Measurements from ENCODE around the gene DGAT2.
"Not testable (repeated sequence)": the region's sequence is repeated elsewhere in the genome, so short reads cannot be mapped to it uniquely, and the experiment has no call there.

Gene DGAT2

GRCh38 chr11:75768112-75768908 is at the start of gene DGAT2:
DGAT2 (plus strand) TSS chr11:75768778; CDS start chr11:75768992, 214 bp downstream.
- peak; percentile 58 for DNase-seq

- DNase-seq: no peak
These were observed 49.0 kb upstream of the DGAT2 start for GRCh38 chr11:75719340-75720239.

- DNase-seq: no peak
These were observed 47.9 kb upstream of the DGAT2 start for GRCh38 chr11:75720639-75721038.

- no peak for DNase-seq
These were observed 46.5 kb upstream of the DGAT2 start for GRCh38 chr11:75721852-75722668.

GRCh38 chr11:75722669-75723042 is 45.9 kb upstream of the DGAT2 start:
- no peak for DNase-seq

GRCh38 chr11:75725547-75726320 is 42.8 kb upstream of the DGAT2 start:
- no peak for DNase-seq

GRCh38 chr11:75728992-75729391 is 39.6 kb upstream of the DGAT2 start:
- no peak for DNase-seq

GRCh38 chr11:75731095-75731494 is 37.5 kb upstream of the DGAT2 start:
- DNase-seq: no peak

- no peak for DNase-seq
These were observed 35.5 kb upstream of the DGAT2 start for GRCh38 chr11:75733071-75733430.

- DNase-seq: no peak
These were observed 35.0 kb upstream of the DGAT2 start for GRCh38 chr11:75733431-75734107.

- DNase-seq: no peak
These were observed 33.9 kb upstream of the DGAT2 start for GRCh38 chr11:75734491-75735180.

- DNase-seq: no peak
These were observed 33.3 kb upstream of the DGAT2 start for GRCh38 chr11:75735181-75735845.

GRCh38 chr11:75737314-75737713 is 31.3 kb upstream of the DGAT2 start:
- DNase-seq: no peak

- DNase-seq: no peak
These were observed 27.9 kb upstream of the DGAT2 start for GRCh38 chr11:75740681-75741080.

- not testable (repeated sequence) for DNase-seq
These were observed 25.4 kb upstream of the DGAT2 start for GRCh38 chr11:75743159-75743558.

- no peak for DNase-seq
These were observed 24.6 kb upstream of the DGAT2 start for GRCh38 chr11:75743711-75744563.

- no peak for DNase-seq
These were observed 22.8 kb upstream of the DGAT2 start for GRCh38 chr11:75745807-75746206.

GRCh38 chr11:75748729-75749273 is 19.8 kb upstream of the DGAT2 start:
- not testable (repeated sequence) for DNase-seq

GRCh38 chr11:75754933-75755332 is 13.6 kb upstream of the DGAT2 start:
- not testable (repeated sequence) for DNase-seq

Measured in T1000 (cell line).